MM.1S (cell line): ENCODE data around the gene PSMB2.
"Not testable (repeated sequence)": the region's sequence is repeated elsewhere in the genome, so short reads cannot be mapped to it uniquely, and the experiment has no call there.

Experiments used
- CTCF ChIP-seq: fragments of 300-600 bp; sonication (generic); IDR thresholded peaks from 2 replicates; pipeline ENCODE4 v1.5.1; 2016; ENCODE audit warnings: antibody characterized with exemption, low read length, mixed read lengths
- EZH2 ChIP-seq: fragments of 300-600 bp; sonication (generic); optimal IDR thresholded peaks from 2 replicates; pipeline ENCODE3; 2017; ENCODE audit warnings: low read depth, mild to moderate bottlenecking, antibody characterized with exemption, low read length, mixed read lengths

- not testable (repeated sequence) for TF ChIP-seq CTCF, EZH2
Measured at GRCh38 chr1:35581621-35582020, 59.7 kb downstream of the PSMB2 start.
